Adrenal gland (tissue), 5 donors: ENCODE measurements around the gene GHSR.

Source experiments
- CTCF ChIP-seq, 6 experiments: fragments of 450-650 bp in 4 of 6; fragments of 200-600 bp in 2 of 6; sonication (generic) in 1 of 6; IDR thresholded peaks; 1 replicate in 5 of 6; 2 replicates in 1 of 6; pipeline versions ENCODE4 v1.5.1 to v1.8.0; 2016 to 2021; ENCODE audit warnings: antibody characterized with exemption in 6 of 6, mild to moderate bottlenecking in 2 of 6, moderate library complexity in 1 of 6
- POLR2A ChIP-seq, 2 donors: fragments of 450-650 bp; IDR thresholded peaks; one replicate each; pipeline ENCODE4 v1.6.1; 2017; ENCODE audit warnings: antibody characterized with exemption in 2 of 2, mild to moderate bottlenecking in 2 of 2, moderate library complexity in 1 of 2
- donor health status: DM: no; HTN: no; CAD: no.

GRCh38 chr3:172402090-172402489, 46.2 kb downstream of the GHSR start:
- no peak for TF ChIP-seq CTCF (IDR thresholded peaks at IDR 0.05)
- TF ChIP-seq POLR2A (IDR thresholded peaks at IDR 0.05), result no peak
